Nephron (organoid): ENCODE results near the gene ATP11A.
A peak's percentile ranks its signal among the peaks of the same experiment; 100 is the strongest.

Source experiments
- H3K27ac Mint-ChIP-seq, 3 experiments: 2 replicates each; pipeline ENCODE4 v1.8.0; 2020; ENCODE audit warnings: mixed read lengths in 3 of 3, mild to moderate bottlenecking in 2 of 3, moderate library complexity in 1 of 3
- H3K27me3 Mint-ChIP-seq: 2 replicates; pipeline ENCODE4 v1.8.0; 2021; ENCODE audit warnings: low read depth, mild to moderate bottlenecking, moderate library complexity, mixed read lengths
- H3K36me3 Mint-ChIP-seq: 2 replicates; pipeline ENCODE4 v1.8.0; 2020; ENCODE audit warnings: low read depth, mixed read lengths
- H3K4me1 Mint-ChIP-seq: 2 replicates; pipeline ENCODE4 v1.8.0; 2020; ENCODE audit warnings: mixed read lengths
- H3K4me3 Mint-ChIP-seq, 3 experiments: 2 replicates each; pipeline ENCODE4 v1.8.0; 2020; ENCODE audit warnings: mild to moderate bottlenecking in 3 of 3, mixed read lengths in 3 of 3, moderate library complexity in 2 of 3
- H3K9me3 Mint-ChIP-seq: 2 replicates; pipeline ENCODE4 v1.8.0; 2020; ENCODE audit warnings: mixed read lengths
- CTCF ChIP-seq, 3 experiments: fragments of 200-600 bp; sonication (generic); IDR thresholded peaks; one replicate each; pipeline ENCODE4 v1.5.0; 2021; ENCODE audit warnings: antibody characterized with exemption in 3 of 3; ENCODE audit not compliant: unreplicated experiment in 3 of 3

The ATP11A gene

GRCh38 chr13:112908342-112908741 lies 218.5 kb downstream of the ATP11A start:
- no peak for TF ChIP-seq CTCF (IDR thresholded peaks at IDR 0.05; ENCODE audit: unreplicated experiment in 3 of 3)
- peaks cover 30% of the 10 kb centered on the region for H3K36me3 Mint-ChIP-seq
- peaks cover 4% of the 10 kb centered on the region for H3K9me3 Mint-ChIP-seq
- H3K4me1 Mint-ChIP-seq, result no peaks in the 10 kb centered on the region
- peak overlapping the region in 1 of 3 experiments; percentile 59 for H3K27ac Mint-ChIP-seq
- peaks cover 44% of the 10 kb centered on the region for H3K27me3 Mint-ChIP-seq
- H3K4me3 Mint-ChIP-seq, result no peak overlapping the region

GRCh38 chr13:112910016-112910415 lies 220.2 kb downstream of the ATP11A start:
- TF ChIP-seq CTCF (IDR thresholded peaks at IDR 0.05; ENCODE audit: unreplicated experiment in 3 of 3), result no peak
- Mint-ChIP-seq H3K4me3 (no peak overlapping the region), H3K4me1 (peaks cover 6% of the 10 kb centered on the region), H3K36me3 (peaks cover 22% of the 10 kb centered on the region), H3K9me3 (peaks cover 3% of the 10 kb centered on the region), H3K27ac (no peak overlapping the region), H3K27me3 (peaks cover 33% of the 10 kb centered on the region)

- H3K4me1 Mint-ChIP-seq, result peaks cover 6% of the 10 kb centered on the region
- no peak for TF ChIP-seq CTCF (IDR thresholded peaks at IDR 0.05; ENCODE audit: unreplicated experiment in 3 of 3)
- peaks cover 31% of the 10 kb centered on the region for H3K27me3 Mint-ChIP-seq
These were observed 220.9 kb downstream of the ATP11A start for GRCh38 chr13:112910616-112911280.

GRCh38 chr13:112911285-112911701 lies 221.5 kb downstream of the ATP11A start:
- Mint-ChIP-seq H3K27me3 (peaks cover 27% of the 10 kb centered on the region), H3K4me1 (peaks cover 6% of the 10 kb centered on the region)

More at GRCh38 chr13:112910616-112911280, 220.9 kb downstream of the ATP11A start:
- Mint-ChIP-seq H3K27ac (no peak overlapping the region), H3K9me3 (no peaks in the 10 kb centered on the region), H3K4me3 (no peak overlapping the region), H3K36me3 (peaks cover 15% of the 10 kb centered on the region)

GRCh38 chr13:112911883-112912282 lies 222.0 kb downstream of the ATP11A start:
- Mint-ChIP-seq H3K4me1 (peaks cover 6% of the 10 kb centered on the region), H3K9me3 (no peaks in the 10 kb centered on the region), H3K4me3 (no peak overlapping the region), H3K27me3 (peaks cover 21% of the 10 kb centered on the region), H3K27ac (no peak overlapping the region), H3K36me3 (peaks cover 9% of the 10 kb centered on the region)
- no peak for TF ChIP-seq CTCF (IDR thresholded peaks at IDR 0.05; ENCODE audit: unreplicated experiment in 3 of 3)

More at GRCh38 chr13:112911285-112911701, 221.5 kb downstream of the ATP11A start:
- H3K27ac Mint-ChIP-seq, result no peak overlapping the region
- TF ChIP-seq CTCF (IDR thresholded peaks at IDR 0.05; ENCODE audit: unreplicated experiment in 3 of 3), result no peak
- H3K9me3 Mint-ChIP-seq, result no peaks in the 10 kb centered on the region
- H3K4me3 Mint-ChIP-seq, result no peak overlapping the region
- peaks cover 10% of the 10 kb centered on the region for H3K36me3 Mint-ChIP-seq
